GM12891 (cell line): ENCODE results near the gene OIT3.

Experiments
- PAX5 ChIP-seq: IDR thresholded peaks from 2 replicates; pipeline ENCODE4 v1.6.1; 2011; ENCODE audit warnings: low read length, moderate library complexity, mild to moderate bottlenecking; ENCODE audit not compliant: insufficient read depth, severe bottlenecking
- POLR2A ChIP-seq: IDR thresholded peaks from 2 replicates; pipeline ENCODE4 v1.6.1; 2011; ENCODE audit warnings: low read depth, low read length, control low read depth
- POLR2AphosphoS5 ChIP-seq: IDR thresholded peaks from 2 replicates; pipeline ENCODE4 v1.6.1; 2011; ENCODE audit warnings: low read depth, low read length, control low read depth
- SPI1 ChIP-seq: IDR thresholded peaks from 2 replicates; pipeline ENCODE4 v1.6.1; 2011; ENCODE audit warnings: low read depth, low read length, control low read depth
- TAF1 ChIP-seq: IDR thresholded peaks from 2 replicates; pipeline ENCODE4 v1.6.1; 2011; ENCODE audit warnings: low read depth, low read length, control low read depth

DNA sequence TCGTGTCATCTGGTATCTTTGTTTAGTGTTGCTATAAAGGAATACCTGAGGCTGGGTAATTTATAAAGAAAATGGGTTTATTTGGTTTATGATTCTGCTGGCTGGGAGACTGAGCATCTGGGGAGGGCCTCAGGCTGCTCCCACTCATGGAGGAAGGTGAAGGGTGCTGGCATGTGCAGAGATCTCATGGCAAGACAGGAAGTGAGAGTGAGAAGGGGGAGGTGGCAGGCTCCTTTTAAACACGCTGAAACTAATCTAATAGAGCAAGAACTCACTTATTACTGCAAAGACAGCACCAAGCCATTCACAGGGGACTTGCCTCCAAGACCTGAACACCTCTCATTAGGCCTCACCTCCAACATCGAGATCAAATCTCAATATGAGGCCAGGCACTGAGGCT, 11.3 kb downstream of the OIT3 start:
- TF ChIP-seq POLR2AphosphoS5 (no peak), POLR2A (no peak), TAF1 (no peak), SPI1 (peak; percentile 74), PAX5 (no peak)
